Measurements from ENCODE around the gene UNC5C. TPM values are rescaled to one million over a fixed set of nuclear protein-coding genes. Genes with fewer than 3 reads are reported as not detected.

Gene UNC5C
- total RNA-seq, 4 donors from 2014 or later = 1.6 to 4.4 (median 3.2) TPM

DNA sequence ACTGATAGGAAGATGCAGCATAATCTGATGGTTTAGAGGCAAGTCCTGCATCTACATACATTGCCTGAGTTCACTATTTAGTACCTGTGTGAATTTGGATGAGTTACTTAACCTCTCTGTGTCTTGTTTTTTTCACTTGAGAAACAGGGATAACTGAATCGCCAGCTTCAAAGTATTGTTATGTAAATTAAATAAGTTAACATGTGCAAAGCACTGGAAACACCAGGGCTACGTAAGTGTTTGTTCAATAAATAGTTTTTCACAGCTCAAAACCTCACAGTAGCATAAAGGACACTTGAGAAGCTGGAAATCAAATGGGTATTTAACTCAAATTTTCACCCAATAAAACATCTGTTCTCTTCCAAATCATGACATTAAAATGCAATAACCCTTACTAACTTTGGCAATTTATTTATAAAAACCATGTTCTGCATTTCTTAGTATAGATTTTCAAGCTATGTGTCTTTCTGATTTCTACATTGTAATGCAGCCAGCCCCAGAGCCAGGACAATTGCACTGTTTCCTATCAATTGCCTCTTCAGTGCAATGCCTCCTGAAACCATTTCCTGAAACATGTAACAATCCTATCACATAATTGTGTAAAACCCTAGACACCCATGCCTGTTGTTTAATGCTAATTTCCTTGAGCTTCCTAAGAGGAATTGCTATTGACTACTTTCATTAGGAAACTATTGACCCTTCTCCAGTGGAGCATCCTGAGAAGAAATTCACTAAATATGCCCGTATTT lies 177.1 kb downstream of the UNC5C start:
- 66 to 74% methylated on average over 2 to 3 of the region's 3 CpGs for WGBS, 2 donors (ENCODE audit: low coverage in 1 of 2)
- no peaks in the 10 kb centered on the region for H3K9me3 ChIP-seq
- no peaks in the 10 kb centered on the region for H3K4me1 ChIP-seq
- H3K27me3 ChIP-seq = no peaks in the 10 kb centered on the region
- no peak overlapping the region for H3K27ac ChIP-seq
- no peaks in the 10 kb centered on the region for H3K36me3 ChIP-seq
- TF ChIP-seq EP300 (IDR thresholded peaks at IDR 0.05) (no peak), POLR2AphosphoS5 (IDR thresholded peaks at IDR 0.05) (no peak), POLR2A (IDR thresholded peaks at IDR 0.05) (no peak)
- TF ChIP-seq, protein P1, sequence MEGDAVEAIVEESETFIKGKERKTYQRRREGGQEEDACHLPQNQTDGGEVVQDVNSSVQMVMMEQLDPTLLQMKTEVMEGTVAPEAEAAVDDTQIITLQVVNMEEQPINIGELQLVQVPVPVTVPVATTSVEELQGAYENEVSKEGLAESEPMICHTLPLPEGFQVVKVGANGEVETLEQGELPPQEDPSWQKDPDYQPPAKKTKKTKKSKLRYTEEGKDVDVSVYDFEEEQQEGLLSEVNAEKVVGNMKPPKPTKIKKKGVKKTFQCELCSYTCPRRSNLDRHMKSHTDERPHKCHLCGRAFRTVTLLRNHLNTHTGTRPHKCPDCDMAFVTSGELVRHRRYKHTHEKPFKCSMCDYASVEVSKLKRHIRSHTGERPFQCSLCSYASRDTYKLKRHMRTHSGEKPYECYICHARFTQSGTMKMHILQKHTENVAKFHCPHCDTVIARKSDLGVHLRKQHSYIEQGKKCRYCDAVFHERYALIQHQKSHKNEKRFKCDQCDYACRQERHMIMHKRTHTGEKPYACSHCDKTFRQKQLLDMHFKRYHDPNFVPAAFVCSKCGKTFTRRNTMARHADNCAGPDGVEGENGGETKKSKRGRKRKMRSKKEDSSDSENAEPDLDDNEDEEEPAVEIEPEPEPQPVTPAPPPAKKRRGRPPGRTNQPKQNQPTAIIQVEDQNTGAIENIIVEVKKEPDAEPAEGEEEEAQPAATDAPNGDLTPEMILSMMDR (IDR thresholded peaks at IDR 0.05) = no peak
- ATAC-seq = no peak
- H3K4me3 ChIP-seq = no peak overlapping the region

DNA sequence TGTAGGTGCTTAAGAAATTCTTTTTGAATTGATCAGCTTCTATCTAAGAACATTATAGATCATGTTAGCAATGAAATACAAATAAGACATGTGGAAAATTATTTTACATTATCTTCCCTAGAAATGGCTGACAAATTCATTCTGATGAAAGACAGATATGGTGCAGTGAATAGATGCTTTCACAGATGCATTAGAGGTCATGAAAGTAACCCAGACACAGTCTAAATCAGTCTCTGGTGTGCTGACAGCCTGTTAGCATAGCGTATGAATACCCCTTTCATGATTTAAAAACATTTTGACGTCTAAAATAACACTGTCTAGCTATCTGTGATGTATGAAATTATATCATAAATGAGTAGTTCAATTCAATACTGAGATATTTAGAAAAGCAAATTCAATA lies 180.9 kb downstream of the UNC5C start:
- TF ChIP-seq POLR2AphosphoS5 (IDR thresholded peaks at IDR 0.05) (no peak), EP300 (IDR thresholded peaks at IDR 0.05) (no peak), POLR2A (IDR thresholded peaks at IDR 0.05) (no peak)
- TF ChIP-seq, protein P1 (IDR thresholded peaks at IDR 0.05) = no peak
- WGBS, 2 donors (ENCODE audit: low coverage in 1 of 2) = 56 to 78% methylated on average over 2 of the region's 2 CpGs
- Histone ChIP-seq H3K27ac (no peak overlapping the region), H3K9me3 (no peaks in the 10 kb centered on the region), H3K27me3 (no peaks in the 10 kb centered on the region), H3K36me3 (no peaks in the 10 kb centered on the region), H3K4me3 (no peak overlapping the region), H3K4me1 (no peaks in the 10 kb centered on the region)
- no peak for ATAC-seq

DNA sequence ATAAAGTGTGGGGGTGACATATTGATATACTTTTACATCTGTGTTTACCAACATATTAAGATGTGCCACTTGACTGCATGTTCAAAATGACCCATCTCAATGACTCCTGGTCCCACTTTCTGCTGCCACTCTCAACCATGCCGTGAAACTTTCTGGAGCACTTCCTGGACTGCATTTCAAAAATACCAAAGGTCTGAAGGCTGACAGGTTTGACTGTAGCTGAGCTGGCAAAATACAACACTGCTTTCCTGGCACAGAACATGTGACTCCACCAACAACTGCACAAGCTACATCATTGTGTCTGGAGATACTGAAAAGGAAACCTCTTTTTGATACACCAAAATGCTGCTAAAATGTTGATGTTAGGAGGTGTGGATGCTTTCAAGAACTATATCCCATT lies 184.8 kb downstream of the UNC5C start:
- ATAC-seq = no peak
- Histone ChIP-seq H3K27ac (no peak overlapping the region), H3K9me3 (no peaks in the 10 kb centered on the region), H3K36me3 (no peaks in the 10 kb centered on the region), H3K4me3 (no peak overlapping the region), H3K27me3 (no peaks in the 10 kb centered on the region), H3K4me1 (no peaks in the 10 kb centered on the region)
- TF ChIP-seq POLR2AphosphoS5 (IDR thresholded peaks at IDR 0.05) = no peak
- TF ChIP-seq, protein P1 (IDR thresholded peaks at IDR 0.05) = no peak
- TF ChIP-seq EP300 (IDR thresholded peaks at IDR 0.05) = no peak
- TF ChIP-seq POLR2A (IDR thresholded peaks at IDR 0.05) = no peak
- WGBS, 2 donors (ENCODE audit: low coverage in 1 of 2) = 25 to 30% methylated on average over 1 of the region's 1 CpG

DNA sequence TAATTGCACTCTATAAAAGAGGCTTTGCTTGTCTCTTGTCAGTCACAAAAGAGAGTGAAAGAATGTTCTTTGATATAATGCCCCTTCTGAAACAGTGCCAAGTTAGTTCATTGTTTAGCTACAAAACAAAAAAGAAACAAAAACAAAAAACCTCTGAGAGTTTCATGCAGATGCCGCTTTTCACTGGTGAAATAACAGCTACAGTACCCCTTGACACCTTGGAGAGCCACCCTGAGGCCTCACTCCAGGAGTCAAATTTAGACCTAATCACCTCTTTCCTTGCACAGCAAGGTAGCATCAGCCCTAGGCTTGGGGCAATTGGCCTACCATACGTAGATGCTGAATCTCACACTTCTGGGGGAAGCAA lies 185.2 kb downstream of the UNC5C start:
- no peaks in the 10 kb centered on the region for H3K9me3 ChIP-seq
- no peaks in the 10 kb centered on the region for H3K4me1 ChIP-seq
- H3K27me3 ChIP-seq = no peaks in the 10 kb centered on the region
- no peak for TF ChIP-seq EP300 (IDR thresholded peaks at IDR 0.05)
- TF ChIP-seq POLR2A (IDR thresholded peaks at IDR 0.05) = no peak
- TF ChIP-seq, protein P1 (IDR thresholded peaks at IDR 0.05) = no peak
- TF ChIP-seq POLR2AphosphoS5 (IDR thresholded peaks at IDR 0.05) = no peak
- H3K4me3 ChIP-seq = no peak overlapping the region
- ATAC-seq = no peak
- no peak overlapping the region for H3K27ac ChIP-seq
- WGBS, 2 donors (ENCODE audit: low coverage in 1 of 2) = 54 to 78% methylated on average over 1 to 2 of the region's 2 CpGs
- no peaks in the 10 kb centered on the region for H3K36me3 ChIP-seq

DNA sequence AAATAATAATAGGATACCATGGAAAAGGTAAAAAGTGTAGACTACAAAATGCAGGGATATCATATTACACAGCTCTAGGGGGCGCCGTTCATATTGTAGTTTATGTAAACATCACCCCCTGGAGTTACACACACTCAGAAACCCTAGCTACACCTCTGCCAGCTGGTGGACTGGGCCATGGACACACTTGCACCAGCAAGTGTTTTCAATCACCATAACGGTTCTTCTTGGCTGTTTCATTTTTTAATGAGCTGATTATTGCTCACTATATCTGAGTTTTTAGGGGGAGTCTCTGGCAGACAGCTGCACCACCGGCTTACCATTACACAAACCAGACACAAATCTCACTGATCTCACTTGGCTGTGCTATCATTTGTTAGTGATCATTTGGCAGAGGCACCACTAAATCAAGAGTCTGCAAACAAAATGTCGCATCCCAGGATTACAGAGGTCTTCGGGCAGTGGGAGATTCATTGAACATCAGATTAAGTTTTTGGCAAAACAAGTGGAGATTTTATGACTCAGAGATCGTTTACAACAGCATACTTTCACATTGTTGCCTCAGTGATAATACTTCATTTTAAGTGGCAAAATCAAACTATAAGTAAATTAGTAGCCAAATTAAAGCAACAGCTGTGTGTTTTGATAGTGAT lies 185.7 kb downstream of the UNC5C start:
- H3K27me3 ChIP-seq = no peaks in the 10 kb centered on the region
- 12 to 16% methylated on average over 7 of the region's 7 CpGs for WGBS, 2 donors (ENCODE audit: low coverage in 1 of 2)
- H3K36me3 ChIP-seq = no peaks in the 10 kb centered on the region
- no peak for TF ChIP-seq POLR2A (IDR thresholded peaks at IDR 0.05)
- TF ChIP-seq POLR2AphosphoS5 (IDR thresholded peaks at IDR 0.05) = no peak
- no peak for TF ChIP-seq EP300 (IDR thresholded peaks at IDR 0.05)
- TF ChIP-seq, protein P1 (IDR thresholded peaks at IDR 0.05) = no peak
- no peak overlapping the region for H3K27ac ChIP-seq
- ATAC-seq = no peak
- no peaks in the 10 kb centered on the region for H3K4me1 ChIP-seq
- H3K4me3 ChIP-seq = no peak overlapping the region
- no peaks in the 10 kb centered on the region for H3K9me3 ChIP-seq
